GM19025 (cell line): ENCODE measurements around the gene SDR42E2.
"Not testable (repeated sequence)": the region's sequence is repeated elsewhere in the genome, so short reads cannot be mapped to it uniquely, and the experiment has no call there.

Experiments
- ATAC-seq: cut with Tn5 transposase; IDR thresholded peaks from one replicate; pipeline ENCODE4 v1.9.1; 2021; ENCODE audit warnings: mild to moderate bottlenecking, low read depth, moderate library complexity; ENCODE audit not compliant: unreplicated experiment

Gene SDR42E2

GRCh38 chr16:22207715-22208360 is 45.5 kb downstream of the SDR42E2 start:
- ATAC-seq: no peak

GRCh38 chr16:22210285-22210684 is 48.0 kb downstream of the SDR42E2 start:
- ATAC-seq: no peak

GRCh38 chr16:22210854-22211253 is 48.5 kb downstream of the SDR42E2 start:
- no peak for ATAC-seq

GRCh38 chr16:22213236-22213635 is 50.9 kb downstream of the SDR42E2 start:
- no peak for ATAC-seq

GRCh38 chr16:22213801-22214200 is 51.5 kb downstream of the SDR42E2 start:
- ATAC-seq: no peak

GRCh38 chr16:22214402-22214801 is 52.1 kb downstream of the SDR42E2 start:
- no peak for ATAC-seq

GRCh38 chr16:22214889-22215288 is 52.6 kb downstream of the SDR42E2 start:
- ATAC-seq: no peak

GRCh38 chr16:22216191-22216831 is 54.0 kb downstream of the SDR42E2 start:
- ATAC-seq: no peak

- not testable (repeated sequence) for ATAC-seq
These were observed 54.5 kb downstream of the SDR42E2 start for GRCh38 chr16:22216832-22217225.

GRCh38 chr16:22217890-22218730 is 55.8 kb downstream of the SDR42E2 start:
- ATAC-seq: no peak

GRCh38 chr16:22219389-22220068 is 57.2 kb downstream of the SDR42E2 start:
- no peak for ATAC-seq

GRCh38 chr16:22220069-22220440 is 57.7 kb downstream of the SDR42E2 start:
- no peak for ATAC-seq

- ATAC-seq: no peak
These were observed 58.4 kb downstream of the SDR42E2 start for GRCh38 chr16:22220714-22221113.

GRCh38 chr16:22222006-22222405 is 59.7 kb downstream of the SDR42E2 start:
- ATAC-seq: no peak

- ATAC-seq: no peak
These were observed 60.7 kb downstream of the SDR42E2 start for GRCh38 chr16:22222998-22223397.

GRCh38 chr16:22225060-22225459 is 62.8 kb downstream of the SDR42E2 start:
- no peak for ATAC-seq

- no peak for ATAC-seq
These were observed 67.6 kb downstream of the SDR42E2 start for GRCh38 chr16:22229889-22230288.

- ATAC-seq: no peak
These were observed 70.2 kb downstream of the SDR42E2 start for GRCh38 chr16:22232277-22233036.

GRCh38 chr16:22233037-22233372 is 70.7 kb downstream of the SDR42E2 start:
- no peak for ATAC-seq
